GM12872 (cell line): ENCODE measurements around the gene HHAT.

Experiments used
- CTCF ChIP-seq: IDR thresholded peaks from 3 replicates; pipeline ENCODE4 v1.5.1; 2011; ENCODE audit warnings: low read depth, mild to moderate bottlenecking, low read length, moderate library complexity; ENCODE audit not compliant: insufficient read depth

Gene HHAT

GRCh38 chr1:210428696-210429095 lies 100.0 kb downstream of the HHAT start:
- no peak for TF ChIP-seq CTCF

- no peak for TF ChIP-seq CTCF
Measured at GRCh38 chr1:210434223-210434622, 105.5 kb downstream of the HHAT start.

GRCh38 chr1:210437111-210437510 lies 108.4 kb downstream of the HHAT start:
- TF ChIP-seq CTCF, result no peak

- no peak for TF ChIP-seq CTCF
Measured at GRCh38 chr1:210437781-210438180, 109.1 kb downstream of the HHAT start.

GRCh38 chr1:210438928-210439841 lies 110.5 kb downstream of the HHAT start:
- no peak for TF ChIP-seq CTCF

- TF ChIP-seq CTCF, result no peak
Measured at GRCh38 chr1:210440081-210440480, 111.4 kb downstream of the HHAT start.

- no peak for TF ChIP-seq CTCF
Measured at GRCh38 chr1:210441028-210441427, 112.3 kb downstream of the HHAT start.
